ENCODE data around the gene KAZN.

The KAZN gene

DNA sequence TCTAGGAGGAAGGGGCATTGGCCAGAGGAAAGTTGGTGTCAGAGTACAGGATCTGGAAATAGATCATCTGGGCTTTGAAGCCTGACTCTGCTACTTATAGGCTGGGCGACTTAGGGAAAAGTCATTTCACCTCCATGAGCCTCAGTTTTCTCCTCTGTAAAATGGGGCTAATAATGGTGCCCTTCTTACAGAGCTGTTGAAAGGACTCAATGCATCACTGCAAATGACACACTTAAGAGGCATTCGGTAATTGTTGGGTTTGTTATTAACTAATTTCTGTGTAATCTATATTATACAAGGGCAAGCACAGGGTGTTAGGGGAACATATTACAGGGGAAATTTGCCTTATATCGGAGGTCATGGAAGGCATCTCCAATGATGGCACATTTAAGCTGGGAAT, 96.1 kb downstream of the KAZN start:
- no peak overlapping the region for H2AFZ ChIP-seq (ENCODE audit: low read length)
- no peaks in the 10 kb centered on the region for H3K79me2 ChIP-seq (ENCODE audit: low read length)
- H3K9ac ChIP-seq (ENCODE audit: low read length): no peak overlapping the region
- DNase-seq: no peak
- H3K27me3 ChIP-seq (replicated peaks; ENCODE audit: insufficient read depth, low read length): no peaks in the 10 kb centered on the region
- TF ChIP-seq EZH2phosphoT487 (IDR thresholded peaks at IDR 0.05; ENCODE audit: low read length) (no peak), EZH2 (optimal IDR thresholded peaks at IDR 0.05; ENCODE audit: low read depth, low read length) (no peak), CTCF (IDR thresholded peaks at IDR 0.05; ENCODE audit: low read length) (no peak)
- no peaks in the 10 kb centered on the region for H4K20me1 ChIP-seq (ENCODE audit: insufficient read depth, low read length)
- H3K9me2 ChIP-seq (replicated peaks; ENCODE audit: insufficient read depth, low read length): no peaks in the 10 kb centered on the region
- H3K4me2 ChIP-seq (ENCODE audit: low read depth, low read length): no peak overlapping the region
- no peaks in the 10 kb centered on the region for H3K36me3 ChIP-seq (replicated peaks; ENCODE audit: insufficient read depth, low read length)
- H3K4me3 ChIP-seq (ENCODE audit: low read length): no peak overlapping the region
- H3K27ac ChIP-seq (ENCODE audit: low read length): no peak overlapping the region
- no peaks in the 10 kb centered on the region for H3F3A ChIP-seq (ENCODE audit: insufficient read depth, low read length)
- H3K9me3 ChIP-seq (replicated peaks; ENCODE audit: insufficient read depth, low read length): no peaks in the 10 kb centered on the region
- H3K4me1 ChIP-seq (ENCODE audit: low read length): no peaks in the 10 kb centered on the region

- no peak overlapping the region for H2AFZ ChIP-seq (ENCODE audit: low read length)
- no peaks in the 10 kb centered on the region for H3K27me3 ChIP-seq (replicated peaks; ENCODE audit: insufficient read depth, low read length)
- H3K27ac ChIP-seq (ENCODE audit: low read length): no peak overlapping the region
- H3K9ac ChIP-seq (ENCODE audit: low read length): no peak overlapping the region
- H3F3A ChIP-seq (ENCODE audit: insufficient read depth, low read length): no peaks in the 10 kb centered on the region
- H3K79me2 ChIP-seq (ENCODE audit: low read length): no peaks in the 10 kb centered on the region
- no peaks in the 10 kb centered on the region for H3K9me3 ChIP-seq (replicated peaks; ENCODE audit: insufficient read depth, low read length)
- no peaks in the 10 kb centered on the region for H3K36me3 ChIP-seq (replicated peaks; ENCODE audit: insufficient read depth, low read length)
- no peak for DNase-seq
- H4K20me1 ChIP-seq (ENCODE audit: insufficient read depth, low read length): no peaks in the 10 kb centered on the region
- H3K4me3 ChIP-seq (ENCODE audit: low read length): no peak overlapping the region
- no peak for TF ChIP-seq EZH2 (optimal IDR thresholded peaks at IDR 0.05; ENCODE audit: low read depth, low read length)
- no peak for TF ChIP-seq CTCF (IDR thresholded peaks at IDR 0.05; ENCODE audit: low read length)
- TF ChIP-seq EZH2phosphoT487 (IDR thresholded peaks at IDR 0.05; ENCODE audit: low read length): no peak
- H3K4me1 ChIP-seq (ENCODE audit: low read length): no peaks in the 10 kb centered on the region
- no peak overlapping the region for H3K4me2 ChIP-seq (ENCODE audit: low read depth, low read length)
- no peaks in the 10 kb centered on the region for H3K9me2 ChIP-seq (replicated peaks; ENCODE audit: insufficient read depth, low read length)
Observed at GRCh38 chr1:14696761-14697160, 98.3 kb downstream of the KAZN start.

GRCh38 chr1:14697353-14697752, 98.9 kb downstream of the KAZN start:
- Histone ChIP-seq H3F3A (ENCODE audit: insufficient read depth, low read length) (no peaks in the 10 kb centered on the region), H4K20me1 (ENCODE audit: insufficient read depth, low read length) (no peaks in the 10 kb centered on the region), H3K4me1 (ENCODE audit: low read length) (no peaks in the 10 kb centered on the region), H3K4me3 (ENCODE audit: low read length) (no peak overlapping the region), H3K79me2 (ENCODE audit: low read length) (no peaks in the 10 kb centered on the region), H3K9ac (ENCODE audit: low read length) (no peak overlapping the region), H3K36me3 (replicated peaks; ENCODE audit: insufficient read depth, low read length) (no peaks in the 10 kb centered on the region), H3K27me3 (replicated peaks; ENCODE audit: insufficient read depth, low read length) (no peaks in the 10 kb centered on the region), H3K9me2 (replicated peaks; ENCODE audit: insufficient read depth, low read length) (no peaks in the 10 kb centered on the region), H2AFZ (ENCODE audit: low read length) (no peak overlapping the region), H3K9me3 (replicated peaks; ENCODE audit: insufficient read depth, low read length) (no peaks in the 10 kb centered on the region), H3K27ac (ENCODE audit: low read length) (no peak overlapping the region), H3K4me2 (ENCODE audit: low read depth, low read length) (no peak overlapping the region)
- TF ChIP-seq EZH2 (optimal IDR thresholded peaks at IDR 0.05; ENCODE audit: low read depth, low read length) (no peak), EZH2phosphoT487 (IDR thresholded peaks at IDR 0.05; ENCODE audit: low read length) (no peak), CTCF (IDR thresholded peaks at IDR 0.05; ENCODE audit: low read length) (no peak)
- DNase-seq: no peak

Data from MM.1S (cell line).